HepG2 (cell line): ENCODE data around the gene C12orf60. TPM values are rescaled to one million over a fixed set of nuclear protein-coding genes. Genes with fewer than 3 reads are reported as not detected.

ENCODE experiments used
- CEBPB ChIP-seq: IDR thresholded peaks from 2 replicates; pipeline ENCODE4 v1.6.1; 2011; ENCODE audit warnings: low read depth, low read length, improper control_type of control experiment, borderline replicate concordance
- CREM ChIP-seq, 2 experiments: sonication (generic) in 1 of 2; formaldehyde crosslinking in 1 of 2; IDR thresholded peaks; 2 replicates each; pipeline versions ENCODE4 v1.4.0 to v1.6.1; 2016 to 2020; ENCODE audit warnings: antibody characterized with exemption in 1 of 2, mild to moderate bottlenecking in 1 of 2, missing genetic modification reagents in 1 of 2
- GLI4 ChIP-seq: sonication (generic); formaldehyde crosslinking; IDR thresholded peaks from 2 replicates; pipeline ENCODE4 v1.5.1; 2020; ENCODE audit warnings: missing genetic modification reagents, mild to moderate bottlenecking, moderate library complexity, borderline replicate concordance
- HNRNPH1 ChIP-seq: fragments of 200-400 bp; formaldehyde crosslinking; optimal IDR thresholded peaks from 2 replicates; pipeline ENCODE3; 2017; ENCODE audit warnings: mild to moderate bottlenecking, low read depth, low read length
- NCOR1 ChIP-seq: fragments of 200-600 bp; sonication (generic); IDR thresholded peaks from 2 replicates; pipeline ENCODE4 v1.7.0; 2017; ENCODE audit warnings: antibody characterized with exemption, low read length, borderline replicate concordance
- NFE2 ChIP-seq: sonication (generic); formaldehyde crosslinking; IDR thresholded peaks from 2 replicates; pipeline ENCODE4 v1.4.0; 2020; ENCODE audit warnings: missing genetic modification reagents
- PPARG ChIP-seq: conservative IDR thresholded peaks from 2 replicates; pipeline ENCODE4 v1.6.1; 2016; ENCODE audit warnings: missing biosample characterization, missing genetic modification reagents
- PRDM15 ChIP-seq: sonication (generic); formaldehyde crosslinking; IDR thresholded peaks from 2 replicates; pipeline ENCODE4 v1.4.0; 2020; ENCODE audit warnings: missing genetic modification reagents
- RXRA ChIP-seq: sonication (generic); formaldehyde crosslinking; IDR thresholded peaks from 2 replicates; pipeline ENCODE4 v1.5.1; 2020; ENCODE audit warnings: missing genetic modification reagents
- SRSF4 ChIP-seq: fragments of 200-400 bp; formaldehyde crosslinking; IDR thresholded peaks from one replicate; pipeline ENCODE4 v1.6.1; 2018; ENCODE audit warnings: mild to moderate bottlenecking, low read depth, low read length, moderate library complexity; ENCODE audit not compliant: poor library complexity, severe bottlenecking
- TEF ChIP-seq: sonication (generic); formaldehyde crosslinking; IDR thresholded peaks from 2 replicates; pipeline ENCODE4 v1.5.0; 2020; ENCODE audit warnings: missing genetic modification reagents
- ZMYM3 ChIP-seq: sonication (generic); formaldehyde crosslinking; IDR thresholded peaks from 2 replicates; pipeline ENCODE4 v1.5.1; 2020; ENCODE audit warnings: mild to moderate bottlenecking, missing genetic modification reagents
- ZNF280D ChIP-seq: sonication (generic); formaldehyde crosslinking; IDR thresholded peaks from 2 replicates; pipeline ENCODE4 v1.5.1; 2020; ENCODE audit warnings: mild to moderate bottlenecking, missing genetic modification reagents
- ZNF30 ChIP-seq: sonication (generic); formaldehyde crosslinking; IDR thresholded peaks from 2 replicates; pipeline ENCODE4 v1.5.0; 2020; ENCODE audit warnings: mild to moderate bottlenecking, missing genetic modification reagents
- ZNF768 ChIP-seq: sonication (generic); formaldehyde crosslinking; IDR thresholded peaks from 2 replicates; pipeline ENCODE4 v1.4.0; 2020; ENCODE audit warnings: missing genetic modification reagents
- polyA plus RNA-seq, 8 experiments: library from polyadenylated mRNA; depleted of rRNA in 3 of 8; stranded (reverse) in 7 of 8; unstranded in 1 of 8; fragments of >200 nt; fragmentation: Illumina TruSeq in 4 of 8; extraction: Trizol in 4 of 8; gene quantifications; 2 replicates each; pipeline versions ENCODE4 v1.2.1 to v1.2.3, GENCODE V29; 2011 to 2016; ENCODE audit warnings: low read depth in 4 of 8, missing spikeins in 1 of 8, mixed read lengths in 1 of 8; ENCODE audit not compliant: insufficient read depth in 1 of 8
- total RNA-seq, 5 experiments: library from RNA; depleted of rRNA; stranded (reverse); fragments of >200 nt; fragmentation: Illumina TruSeq; extraction: Trizol; gene quantifications; 2 replicates each; pipeline ENCODE4 v1.2.3, GENCODE V29; 2016; ENCODE audit warnings: low read depth in 1 of 5
- TF ChIP-seq, protein P1 (sequence below): sonication (generic); formaldehyde crosslinking; IDR thresholded peaks from 2 replicates; pipeline ENCODE4 v1.8.1; 2023; ENCODE audit warnings: mild to moderate bottlenecking, moderate library complexity, missing genetic modification reagents
- TF ChIP-seq, protein P2 (sequence below): fragments of 450-650 bp; IDR thresholded peaks from 2 replicates; pipeline ENCODE4 v1.6.1; 2017; ENCODE audit warnings: mild to moderate bottlenecking

The C12orf60 gene
- total and polyA plus RNA-seq, 2 of the 13 experiments (the other 11 are each of a cell fraction or from before 2014, with no cell fraction given): 0.55 to 1.4 TPM

DNA sequence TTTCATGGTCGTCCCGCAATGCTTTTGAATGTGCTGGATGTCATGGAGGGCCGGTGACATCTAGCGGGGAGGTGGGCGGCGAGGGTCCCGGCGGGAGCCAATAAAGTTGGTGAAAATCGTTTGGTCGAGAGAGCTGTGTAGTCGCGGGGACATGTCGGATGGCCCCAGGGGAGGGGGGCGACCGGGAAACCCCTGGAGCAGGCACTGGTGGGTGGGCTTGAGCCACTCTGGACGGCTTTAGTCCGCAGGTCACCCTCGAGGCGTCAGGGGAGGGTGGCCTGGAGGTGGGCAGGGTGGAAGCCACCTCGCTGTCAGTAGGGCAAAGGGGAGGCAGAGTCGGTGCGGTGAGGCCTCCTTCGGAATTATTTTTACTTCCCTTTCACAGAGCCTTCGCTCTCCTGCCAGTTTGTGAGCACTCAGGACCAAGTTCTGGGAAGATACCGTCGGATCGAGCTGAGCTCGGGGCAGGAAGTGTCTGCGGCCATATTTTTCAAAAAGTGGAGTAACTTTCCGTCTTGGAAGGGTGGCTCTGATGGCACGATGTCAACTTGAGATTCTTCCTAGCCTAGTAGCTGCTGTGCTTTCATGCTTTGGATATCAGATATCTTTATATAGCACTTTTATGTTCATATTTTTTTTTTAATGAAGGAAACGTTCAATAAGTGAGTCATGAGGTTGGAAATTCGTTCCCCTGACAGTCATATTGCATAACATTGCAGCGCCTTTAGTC is 28.4 kb upstream of the C12orf60 start (continued):
- TF ChIP-seq CREM (IDR thresholded peaks at IDR 0.05) (no peak), CREM (CRISPR knock-in tag; IDR thresholded peaks at IDR 0.05) (no peak), PRDM15 (CRISPR knock-in tag) (no peak), ZMYM3 (CRISPR knock-in tag) (no peak), HNRNPH1 (no peak), RXRA (no peak), PPARG (CRISPR knock-in tag) (peak; percentile 68; the same call in 1 of the 2 replicates), SRSF4 (no peak), GLI4 (CRISPR knock-in tag) (no peak), ZNF768 (no peak), ZNF30 (CRISPR knock-in tag) (no peak), TEF (CRISPR knock-in tag) (peak; percentile 32; the same call in 1 of the 2 replicates), CEBPB (peak; percentile 46), ZNF280D (0 out of 2 replicates have a peak, but pooled peaks have one; percentile 6), NCOR1 (no peak), NFE2 (no peak)
- TF ChIP-seq, protein P1, sequence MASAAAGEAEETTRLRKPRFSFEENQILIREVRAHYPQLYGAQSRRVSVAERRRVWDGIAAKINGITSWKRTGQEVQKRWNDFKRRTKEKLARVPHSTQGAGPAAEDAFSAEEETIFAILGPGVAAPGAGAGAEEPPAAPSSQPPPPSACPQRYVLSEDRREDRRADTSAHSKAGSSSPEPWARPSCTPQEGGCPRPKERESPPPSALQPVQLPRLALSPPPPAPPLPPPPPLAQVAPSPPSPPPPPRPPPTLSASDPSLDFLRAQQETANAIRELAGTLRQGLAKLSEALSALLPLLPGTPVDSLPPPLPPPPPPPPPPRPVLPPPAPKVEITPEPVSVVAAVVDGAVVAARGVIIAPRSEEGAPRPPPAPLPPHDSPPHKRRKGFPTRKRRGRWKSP (CRISPR knock-in tag): no peak
- TF ChIP-seq, protein P2, sequence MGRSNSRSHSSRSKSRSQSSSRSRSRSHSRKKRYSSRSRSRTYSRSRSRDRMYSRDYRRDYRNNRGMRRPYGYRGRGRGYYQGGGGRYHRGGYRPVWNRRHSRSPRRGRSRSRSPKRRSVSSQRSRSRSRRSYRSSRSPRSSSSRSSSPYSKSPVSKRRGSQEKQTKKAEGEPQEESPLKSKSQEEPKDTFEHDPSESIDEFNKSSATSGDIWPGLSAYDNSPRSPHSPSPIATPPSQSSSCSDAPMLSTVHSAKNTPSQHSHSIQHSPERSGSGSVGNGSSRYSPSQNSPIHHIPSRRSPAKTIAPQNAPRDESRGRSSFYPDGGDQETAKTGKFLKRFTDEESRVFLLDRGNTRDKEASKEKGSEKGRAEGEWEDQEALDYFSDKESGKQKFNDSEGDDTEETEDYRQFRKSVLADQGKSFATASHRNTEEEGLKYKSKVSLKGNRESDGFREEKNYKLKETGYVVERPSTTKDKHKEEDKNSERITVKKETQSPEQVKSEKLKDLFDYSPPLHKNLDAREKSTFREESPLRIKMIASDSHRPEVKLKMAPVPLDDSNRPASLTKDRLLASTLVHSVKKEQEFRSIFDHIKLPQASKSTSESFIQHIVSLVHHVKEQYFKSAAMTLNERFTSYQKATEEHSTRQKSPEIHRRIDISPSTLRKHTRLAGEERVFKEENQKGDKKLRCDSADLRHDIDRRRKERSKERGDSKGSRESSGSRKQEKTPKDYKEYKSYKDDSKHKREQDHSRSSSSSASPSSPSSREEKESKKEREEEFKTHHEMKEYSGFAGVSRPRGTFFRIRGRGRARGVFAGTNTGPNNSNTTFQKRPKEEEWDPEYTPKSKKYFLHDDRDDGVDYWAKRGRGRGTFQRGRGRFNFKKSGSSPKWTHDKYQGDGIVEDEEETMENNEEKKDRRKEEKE: no peak
